HG03103 (cell line): ENCODE measurements around the gene SLC26A8.
"Not testable (repeated sequence)": the region's sequence is repeated elsewhere in the genome, so short reads cannot be mapped to it uniquely, and the experiment has no call there.

Experiments
- ATAC-seq: cut with Tn5 transposase; IDR thresholded peaks from one replicate; pipeline ENCODE4 v1.9.1; 2021; ENCODE audit warnings: low read depth; ENCODE audit not compliant: unreplicated experiment

Gene SLC26A8

DNA sequence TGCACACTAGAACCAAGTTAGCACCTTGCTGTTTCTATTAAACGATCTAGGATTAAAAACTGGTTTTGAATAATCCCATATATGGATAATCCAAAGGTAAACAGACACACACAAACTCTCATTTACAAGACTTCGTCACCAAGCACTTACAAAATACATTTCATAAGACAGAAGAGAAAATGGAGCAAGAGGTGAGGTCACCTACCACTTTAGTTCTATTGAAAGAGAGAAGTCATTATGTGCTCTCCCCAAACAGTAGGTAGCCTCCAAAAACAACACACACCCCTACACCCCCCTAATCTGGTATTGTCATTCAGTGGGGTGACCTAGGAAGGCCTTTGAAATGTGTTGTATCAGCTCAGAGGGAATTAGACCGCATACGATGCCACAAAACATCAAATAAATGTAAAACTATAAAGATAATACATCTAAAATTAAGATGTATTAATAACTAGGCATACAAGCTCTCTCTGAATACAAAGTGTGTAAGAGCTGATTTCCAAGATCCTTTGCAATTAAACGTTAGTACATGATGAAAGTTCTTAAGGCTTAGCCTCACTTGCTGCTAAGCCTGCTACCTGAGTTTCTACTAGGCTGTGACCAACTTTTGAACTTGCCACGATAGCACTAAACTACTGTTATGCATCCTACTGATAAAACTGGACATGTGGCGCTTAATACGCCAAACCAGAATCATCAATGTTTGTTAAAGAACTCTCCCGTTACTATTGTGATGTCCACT lies 105.2 kb downstream of the SLC26A8 start:
- ATAC-seq = no peak

DNA sequence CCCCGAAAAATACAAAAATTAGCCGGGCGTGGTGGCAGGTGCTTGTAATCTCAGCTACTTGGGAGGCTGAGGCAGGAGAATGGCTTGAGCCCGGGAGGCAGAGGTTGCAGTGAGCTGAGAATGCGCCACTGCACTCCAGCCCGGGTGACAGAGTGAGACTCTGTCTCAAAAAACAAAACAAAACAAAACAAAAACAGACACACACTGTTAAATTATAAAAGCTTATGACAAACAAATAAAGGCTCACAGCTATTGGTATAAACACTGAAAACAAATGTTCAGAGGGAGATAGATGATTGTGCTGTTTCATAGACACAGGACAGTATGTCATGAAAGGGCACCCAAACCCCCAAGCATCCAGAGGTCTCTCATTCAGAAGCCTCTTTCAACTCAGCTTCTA lies 107.5 kb downstream of the SLC26A8 start:
- ATAC-seq = not testable (repeated sequence)

DNA sequence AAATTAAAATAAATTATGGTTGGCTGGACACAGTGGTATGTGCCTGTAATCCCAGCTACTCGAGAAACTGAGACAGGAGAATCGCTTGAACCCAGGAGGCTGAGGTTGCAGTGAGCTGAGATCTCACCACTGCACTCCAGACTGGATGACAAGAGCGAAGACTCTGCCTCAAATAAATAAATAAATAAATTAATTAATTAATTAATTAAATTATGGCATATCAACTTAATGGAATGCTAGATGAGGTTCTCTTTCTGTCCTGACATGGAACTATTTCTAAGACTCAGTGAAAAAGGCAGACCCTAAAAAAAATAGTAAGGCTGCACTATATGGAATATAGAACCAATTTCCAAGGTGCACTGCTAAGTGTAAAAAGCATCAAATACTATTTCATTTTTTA lies 108.4 kb downstream of the SLC26A8 start:
- no peak for ATAC-seq

DNA sequence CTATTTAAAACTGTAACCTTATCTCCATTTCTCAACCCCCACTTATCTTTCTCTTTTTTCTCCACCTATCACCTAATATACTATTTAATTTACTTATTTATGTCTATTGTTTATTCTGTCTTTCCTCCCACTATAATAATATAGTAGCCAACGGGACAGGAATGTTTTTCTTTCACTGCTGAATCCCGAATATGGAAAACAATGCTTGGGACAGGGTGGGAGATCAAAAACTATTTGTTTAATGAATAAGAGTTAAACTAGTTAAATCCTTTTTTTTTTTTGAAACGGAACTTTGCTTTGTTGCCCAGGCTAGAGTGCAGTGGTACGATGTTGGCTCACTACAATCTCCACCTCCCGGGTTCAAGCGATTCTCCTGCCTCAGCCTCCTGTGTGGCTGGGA lies 109.9 kb downstream of the SLC26A8 start:
- ATAC-seq = no peak

DNA sequence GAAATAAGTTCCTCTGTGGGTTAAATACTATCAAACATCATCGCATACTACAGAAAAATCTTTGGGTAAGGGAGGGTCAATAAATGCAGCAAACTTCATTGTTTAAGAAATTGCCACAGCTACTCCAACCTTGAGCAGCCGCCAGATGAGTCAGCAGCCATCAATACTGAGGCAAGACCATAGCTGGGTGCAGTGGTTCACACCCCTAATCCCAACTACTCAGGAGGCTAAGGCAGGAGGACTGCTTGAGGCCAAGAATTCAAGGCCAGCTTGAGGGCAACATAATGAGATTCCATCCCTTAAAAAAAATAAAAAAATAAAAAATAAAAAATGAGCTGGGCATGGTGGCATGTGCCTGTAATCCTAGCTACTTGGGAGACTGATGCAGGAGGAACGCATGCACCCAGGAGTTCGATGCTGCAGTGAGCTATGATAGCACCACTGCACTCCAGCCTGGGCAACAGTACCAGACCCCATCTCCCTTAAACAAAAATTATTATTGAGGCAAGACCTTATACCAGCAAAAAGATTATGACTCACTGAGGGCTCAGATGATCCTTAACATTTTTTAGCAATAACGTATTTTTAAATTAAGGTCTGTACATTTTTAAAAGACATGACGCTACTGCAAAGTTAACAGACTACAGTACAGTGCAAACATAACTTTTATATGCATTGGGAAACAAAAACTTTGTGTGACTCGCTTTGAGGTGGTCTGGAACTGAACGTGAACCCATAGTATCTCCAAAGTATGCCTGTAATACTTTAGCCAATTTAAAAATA lies 112.4 kb downstream of the SLC26A8 start:
- ATAC-seq = no peak

DNA sequence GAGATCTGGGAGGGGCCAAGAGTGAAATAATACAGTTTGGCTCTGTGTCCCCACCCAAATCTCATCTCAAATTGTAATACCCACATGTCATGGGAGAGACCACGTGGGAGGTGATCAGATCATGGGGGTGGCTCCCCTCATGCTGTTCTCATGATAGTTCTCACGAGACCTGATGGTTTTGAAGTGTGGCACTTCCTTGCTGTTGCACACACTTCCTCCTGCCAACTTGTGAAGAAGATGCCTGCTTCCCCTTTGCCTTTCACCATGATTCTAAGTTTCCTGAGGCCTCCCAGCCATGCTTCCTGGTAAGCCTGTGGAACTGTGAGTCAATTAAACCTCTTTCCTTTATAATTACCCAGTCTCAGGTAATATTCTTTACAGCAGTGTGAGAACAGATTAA lies 114.9 kb downstream of the SLC26A8 start:
- ATAC-seq = not testable (repeated sequence)

DNA sequence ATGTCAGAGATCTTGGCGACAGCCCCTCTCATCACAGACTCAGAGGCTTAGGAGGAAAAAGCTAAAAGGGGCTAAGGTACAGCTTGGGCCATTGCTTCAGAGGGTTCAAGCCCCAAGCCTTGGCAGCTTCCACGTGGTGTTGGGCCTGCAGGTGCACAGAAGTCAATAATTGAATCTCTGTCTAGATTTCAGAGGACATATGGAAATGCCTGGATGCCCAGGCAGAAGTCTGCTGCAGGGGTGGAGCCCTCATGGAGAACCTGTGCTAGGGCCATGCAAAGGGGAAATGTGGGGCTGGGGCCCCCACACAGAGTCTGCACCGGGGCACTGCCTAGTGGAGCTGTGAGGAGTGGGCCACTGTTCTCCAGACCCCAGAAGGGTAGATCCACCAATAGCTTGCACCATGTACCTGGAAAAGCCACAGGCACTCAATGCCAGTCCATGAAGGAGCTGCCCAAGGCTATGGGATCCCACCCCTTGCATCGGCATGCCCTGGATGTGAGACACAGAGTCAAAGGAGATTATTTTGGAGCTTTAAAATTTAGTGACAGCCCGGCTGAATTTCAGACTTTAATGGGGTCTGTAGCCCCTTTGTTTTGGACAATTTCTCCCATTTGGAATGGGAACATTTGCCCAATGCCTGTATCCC lies 115.6 kb downstream of the SLC26A8 start:
- ATAC-seq = not testable (repeated sequence)

DNA sequence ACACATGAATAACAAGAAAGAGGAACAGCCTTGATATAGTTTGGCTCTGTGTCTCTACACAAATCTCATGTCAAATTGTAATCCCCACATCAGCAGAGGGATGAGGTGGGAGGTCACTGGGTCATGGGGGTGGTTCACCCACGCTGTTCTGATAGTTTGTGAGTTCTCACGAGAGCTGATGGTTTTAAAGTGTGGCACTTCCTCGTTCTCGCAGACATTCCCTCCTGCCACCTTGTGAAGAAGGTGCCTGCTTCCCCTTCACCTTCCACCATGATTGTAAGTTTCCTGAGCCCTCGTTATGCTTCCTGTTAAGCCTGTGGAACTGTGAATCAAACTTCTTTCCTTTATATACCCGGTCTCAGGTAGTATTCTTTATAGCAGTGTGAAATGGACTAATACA lies 116.7 kb downstream of the SLC26A8 start:
- no peak for ATAC-seq

DNA sequence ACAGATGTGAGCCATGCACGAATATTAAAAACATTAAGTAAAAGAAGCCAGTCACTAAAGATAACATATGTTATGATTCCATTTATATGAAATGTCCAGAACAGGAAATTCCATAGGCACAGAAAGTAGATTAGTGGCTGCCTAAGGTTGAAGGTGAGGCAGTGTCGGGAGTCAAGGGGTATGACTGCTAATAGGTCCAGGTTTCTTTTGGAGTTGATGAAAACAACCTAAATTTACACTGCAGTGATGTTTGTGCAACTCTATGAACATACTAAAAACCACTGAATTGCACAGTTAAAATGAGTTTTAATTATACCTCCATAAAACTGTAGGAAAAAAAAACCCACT lies 118.0 kb downstream of the SLC26A8 start:
- ATAC-seq = no peak

DNA sequence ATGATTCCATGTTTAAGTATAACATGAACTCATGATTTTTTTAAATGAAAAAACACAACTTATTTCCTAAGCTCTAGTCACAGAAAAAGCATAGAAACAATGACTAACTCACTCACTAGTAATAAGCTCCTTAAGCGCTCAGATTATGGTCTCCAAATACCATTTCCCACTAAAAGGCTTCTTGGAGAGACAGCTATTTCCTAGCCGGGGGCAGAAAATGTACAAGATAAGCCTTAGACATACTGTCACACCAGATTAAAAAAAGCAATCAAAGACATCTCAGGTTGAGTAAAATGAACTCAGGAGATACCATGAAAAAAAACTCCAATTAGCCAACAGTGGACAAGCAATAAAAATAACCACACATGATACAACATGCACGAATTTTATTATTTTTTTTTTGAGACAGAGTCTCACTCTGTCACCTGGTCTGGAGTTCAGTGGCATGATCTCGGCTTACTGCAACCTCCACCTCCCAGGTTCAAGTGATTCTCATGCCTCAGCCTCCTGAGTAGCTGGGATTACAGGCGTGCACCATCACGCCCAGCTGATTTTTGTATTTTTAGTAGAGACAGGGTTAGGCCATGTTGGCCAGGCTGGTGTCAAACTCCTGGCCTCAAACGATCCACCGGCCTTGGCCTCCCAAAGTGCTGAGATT lies 118.5 kb downstream of the SLC26A8 start:
- ATAC-seq = no peak

DNA sequence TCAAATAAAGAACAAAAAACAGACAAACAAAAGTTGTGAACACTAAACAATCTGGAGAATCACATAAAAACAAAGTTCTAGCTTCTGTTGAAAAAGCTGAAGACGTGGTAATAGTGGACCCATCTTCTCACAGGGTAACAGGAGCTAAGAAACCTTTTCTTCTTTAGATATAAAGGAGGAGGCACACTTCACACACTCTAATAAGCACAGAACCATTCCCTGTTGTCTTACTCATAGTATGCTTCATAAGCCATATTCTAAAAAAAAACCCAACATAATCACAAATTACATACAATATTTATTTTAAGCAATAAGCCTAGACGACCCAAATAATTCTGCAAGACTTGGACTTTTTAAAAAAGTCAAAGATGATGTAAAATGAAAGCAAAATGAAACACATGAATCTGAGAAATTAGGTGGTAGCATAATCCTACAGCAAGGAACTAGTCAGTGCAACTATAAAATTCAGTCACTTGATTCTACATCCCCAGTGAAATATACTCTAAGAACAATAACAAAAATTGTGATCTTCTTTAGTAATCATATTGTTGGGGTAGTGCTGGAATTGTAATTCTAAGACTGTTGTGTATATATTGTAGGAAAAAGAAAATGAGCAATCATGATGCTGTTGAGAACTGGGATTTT lies 119.2 kb downstream of the SLC26A8 start:
- no peak for ATAC-seq

DNA sequence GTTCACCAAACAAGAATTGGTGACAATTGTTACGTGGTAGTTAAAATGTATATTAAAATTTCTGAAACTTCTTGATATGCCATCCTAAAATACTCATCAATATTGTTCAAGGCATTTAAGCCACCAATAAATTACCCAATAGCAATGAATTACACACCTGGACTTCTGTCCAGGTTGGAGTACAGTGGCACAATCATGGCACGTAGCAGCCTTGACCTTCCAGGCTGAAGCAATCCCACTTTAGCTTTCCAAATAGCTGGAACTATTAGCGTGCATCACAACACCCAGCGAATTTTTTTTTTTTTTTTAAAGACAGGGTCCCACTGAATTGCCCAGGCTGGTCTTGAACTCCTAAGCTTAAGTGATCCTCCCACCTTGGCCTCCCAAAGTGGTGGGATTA lies 120.8 kb downstream of the SLC26A8 start:
- no peak for ATAC-seq

DNA sequence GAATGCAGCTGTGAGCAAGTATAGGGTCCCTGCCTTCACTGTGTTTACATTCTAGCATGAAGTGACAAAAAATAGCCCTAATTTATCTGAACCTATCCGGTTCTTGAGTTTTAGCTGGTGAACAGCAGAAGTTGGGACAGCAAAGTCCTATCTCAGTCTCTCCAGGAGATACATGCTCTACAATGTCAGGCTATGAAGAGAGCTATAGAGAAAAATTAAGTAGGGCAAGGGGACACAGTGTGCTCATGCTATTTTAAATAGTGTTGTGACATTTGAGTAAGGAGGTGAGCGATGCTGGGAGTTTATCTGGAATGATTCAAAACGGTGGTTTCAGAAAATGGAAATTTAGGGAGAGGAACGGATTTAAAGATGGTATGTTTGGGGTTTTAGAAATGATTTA lies 124.0 kb downstream of the SLC26A8 start:
- ATAC-seq = no peak

DNA sequence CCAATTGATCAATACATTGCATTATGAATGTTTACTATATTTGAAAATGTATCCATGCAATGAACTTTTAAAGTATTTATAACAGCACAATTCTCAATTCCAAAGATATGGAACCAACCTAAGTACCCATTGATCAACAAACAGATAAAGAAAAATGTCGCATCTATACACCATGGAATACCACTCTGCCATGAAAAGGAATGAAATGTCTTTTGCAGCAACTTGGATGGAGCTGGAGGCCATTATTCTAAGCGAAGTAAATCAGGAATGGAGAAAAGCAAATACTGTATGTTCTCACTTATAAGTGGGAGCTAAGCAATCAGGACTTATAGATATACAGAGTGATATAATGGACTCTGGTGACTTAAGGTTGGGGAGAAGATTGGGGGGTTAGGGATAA lies 126.4 kb downstream of the SLC26A8 start:
- no peak for ATAC-seq

DNA sequence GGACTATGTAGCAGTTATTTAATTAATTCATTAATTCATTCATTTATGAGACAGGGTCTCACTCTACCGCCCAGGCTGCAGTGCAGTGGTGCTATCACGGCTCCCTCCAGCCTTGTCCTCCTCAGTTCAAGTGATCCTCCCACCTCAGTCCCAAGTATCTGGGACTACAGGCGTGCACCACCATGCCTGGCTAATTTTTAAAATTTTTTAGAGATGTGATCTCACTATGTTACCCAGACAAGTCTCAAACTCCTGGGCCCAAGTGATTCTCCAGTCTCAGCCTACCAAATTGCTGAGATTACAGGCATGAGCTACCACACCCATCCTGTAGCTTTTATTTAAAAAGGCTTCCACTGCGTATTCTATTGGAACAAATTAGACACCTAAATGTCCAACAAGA lies 127.0 kb downstream of the SLC26A8 start:
- no peak for ATAC-seq

DNA sequence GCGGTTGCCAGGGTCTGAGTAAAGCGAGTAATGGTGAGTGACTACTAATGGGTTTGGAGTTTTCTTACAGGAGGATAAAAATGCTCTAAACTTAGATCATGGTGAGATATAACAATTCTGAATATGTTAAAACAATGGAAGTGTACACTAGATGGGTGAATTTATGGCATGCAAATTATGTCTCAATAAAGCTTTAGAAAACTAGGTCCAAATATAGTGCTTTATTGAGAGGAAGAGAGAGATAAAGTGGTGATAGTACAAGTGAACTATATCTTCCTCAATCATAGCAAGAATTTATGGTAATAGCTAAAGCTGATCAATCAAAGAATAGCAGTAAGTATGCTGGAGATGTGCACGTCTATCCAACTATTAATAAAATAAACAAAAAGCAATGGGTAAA lies 127.4 kb downstream of the SLC26A8 start:
- no peak for ATAC-seq

DNA sequence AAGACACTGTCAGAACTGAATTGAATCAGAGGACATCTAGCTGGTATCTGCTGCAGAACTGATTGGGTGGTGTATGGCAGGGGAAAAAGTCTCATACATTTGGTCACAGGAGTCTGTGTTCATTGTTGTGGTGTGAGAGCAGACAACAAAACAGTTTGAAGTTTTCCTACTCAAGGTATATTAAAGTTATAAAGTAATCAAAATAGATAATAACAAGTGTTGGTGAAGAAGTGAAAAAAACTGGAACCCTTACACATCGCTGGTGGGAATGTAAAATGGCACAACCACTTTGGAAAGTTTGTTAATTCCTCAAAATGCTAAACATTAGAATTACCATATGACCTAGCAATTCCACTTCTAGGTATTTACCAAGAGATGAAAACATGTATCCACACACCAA lies 128.2 kb downstream of the SLC26A8 start:
- no peak for ATAC-seq

DNA sequence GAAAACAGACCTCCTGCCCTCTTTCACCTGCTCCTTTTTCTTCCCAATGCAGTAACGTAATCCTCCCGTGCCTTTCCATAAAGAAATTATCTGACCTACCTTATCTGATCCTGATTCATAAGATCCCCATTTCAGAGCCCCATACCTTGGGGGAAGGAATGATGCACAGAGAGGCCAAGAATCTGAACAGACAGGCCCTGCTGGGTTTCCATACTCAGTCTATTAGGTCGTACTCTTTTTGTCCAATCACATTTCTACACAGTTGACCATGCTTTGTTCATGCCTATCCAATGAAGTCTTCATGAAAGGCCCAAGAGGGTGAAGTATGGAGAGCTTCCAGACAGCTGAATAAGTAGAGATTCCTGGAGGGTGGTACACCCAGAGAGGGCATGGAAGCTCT lies 128.9 kb downstream of the SLC26A8 start:
- ATAC-seq = no peak

DNA sequence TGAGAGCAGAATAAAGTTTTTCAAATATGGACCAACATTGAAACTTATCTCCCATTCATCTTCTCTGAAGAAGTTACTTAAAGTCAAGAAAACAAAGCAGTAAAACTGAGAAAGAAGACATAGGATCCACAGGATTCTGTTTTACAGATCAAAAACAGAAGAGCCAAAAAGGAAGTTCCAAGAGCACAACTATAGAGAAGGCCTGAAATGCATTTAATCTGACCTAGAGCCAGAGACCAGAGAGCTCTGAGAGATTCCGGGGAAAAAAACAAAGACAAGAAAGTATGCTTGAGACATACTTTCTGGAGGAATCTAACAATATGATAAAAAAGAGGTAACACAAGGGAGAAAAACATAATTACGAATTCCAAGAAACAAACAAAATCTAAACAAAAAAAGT lies 129.7 kb downstream of the SLC26A8 start:
- ATAC-seq = no peak
